ENCODE data around the gene LMCD1.

LMCD1 gene, protein sequence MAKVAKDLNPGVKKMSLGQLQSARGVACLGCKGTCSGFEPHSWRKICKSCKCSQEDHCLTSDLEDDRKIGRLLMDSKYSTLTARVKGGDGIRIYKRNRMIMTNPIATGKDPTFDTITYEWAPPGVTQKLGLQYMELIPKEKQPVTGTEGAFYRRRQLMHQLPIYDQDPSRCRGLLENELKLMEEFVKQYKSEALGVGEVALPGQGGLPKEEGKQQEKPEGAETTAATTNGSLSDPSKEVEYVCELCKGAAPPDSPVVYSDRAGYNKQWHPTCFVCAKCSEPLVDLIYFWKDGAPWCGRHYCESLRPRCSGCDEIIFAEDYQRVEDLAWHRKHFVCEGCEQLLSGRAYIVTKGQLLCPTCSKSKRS

GRCh38 chr3:8501371-8502131, at the start of gene LMCD1:
Gene LMCD1 (plus strand): TSS chr3:8501823. CDS start chr3:8501939, 116 bp downstream.
- H3K4me3 ChIP-seq (ENCODE audit: low read length, poor library complexity, severe bottlenecking): no peak within 1 kb of the TSS
- H3K36me3 ChIP-seq (ENCODE audit: insufficient read depth, low read length): no peaks in the 10 kb centered on the region
- H3K9me2 ChIP-seq (replicated peaks; ENCODE audit: low read depth, low read length): no peaks in the 10 kb centered on the region
- no peaks in the 10 kb centered on the region for H3K9me3 ChIP-seq (ENCODE audit: insufficient read depth, low read depth, low read length)
- H3K9ac ChIP-seq (ENCODE audit: low read depth, low read length, poor library complexity, severe bottlenecking): no peak within 1 kb of the TSS
- H3K4me2 ChIP-seq (ENCODE audit: low read depth, low read length, poor library complexity, severe bottlenecking): no peak within 1 kb of the TSS
- H3F3A ChIP-seq (ENCODE audit: low read depth): no peaks in the 10 kb centered on the region
- no peaks in the 10 kb centered on the region for H3K79me2 ChIP-seq (ENCODE audit: insufficient read depth, low read length)
- H2AFZ ChIP-seq (ENCODE audit: low read length): no peak within 1 kb of the TSS
- no peaks in the 10 kb centered on the region for H4K20me1 ChIP-seq (ENCODE audit: insufficient read depth, low read length, poor library complexity, severe bottlenecking)
- no peaks in the 10 kb centered on the region for H3K4me1 ChIP-seq (ENCODE audit: insufficient read depth, low read length, poor library complexity, severe bottlenecking)
- H3K27me3 ChIP-seq (ENCODE audit: insufficient read depth, low read length, poor library complexity, severe bottlenecking): no peaks in the 10 kb centered on the region
- TF ChIP-seq EZH2phosphoT487 (IDR thresholded peaks at IDR 0.05; ENCODE audit: borderline replicate concordance): no peak
- no peak for TF ChIP-seq CTCF (conservative IDR thresholded peaks at IDR 0.05; ENCODE audit: low read length)

GRCh38 chr3:8452112-8452511, 49.5 kb upstream of the LMCD1 start:
- Histone ChIP-seq H4K20me1 (ENCODE audit: insufficient read depth, low read length, poor library complexity, severe bottlenecking) (no peaks in the 10 kb centered on the region), H3F3A (ENCODE audit: low read depth) (no peaks in the 10 kb centered on the region), H3K9me2 (replicated peaks; ENCODE audit: low read depth, low read length) (no peaks in the 10 kb centered on the region), H3K27me3 (ENCODE audit: insufficient read depth, low read length, poor library complexity, severe bottlenecking) (no peaks in the 10 kb centered on the region), H3K36me3 (ENCODE audit: insufficient read depth, low read length) (no peaks in the 10 kb centered on the region), H3K9ac (ENCODE audit: low read depth, low read length, poor library complexity, severe bottlenecking) (no peak overlapping the region), H3K4me3 (ENCODE audit: low read length, poor library complexity, severe bottlenecking) (no peak overlapping the region), H3K9me3 (ENCODE audit: insufficient read depth, low read depth, low read length) (no peaks in the 10 kb centered on the region), H2AFZ (ENCODE audit: low read length) (no peak overlapping the region), H3K4me2 (ENCODE audit: low read depth, low read length, poor library complexity, severe bottlenecking) (no peak overlapping the region), H3K4me1 (ENCODE audit: insufficient read depth, low read length, poor library complexity, severe bottlenecking) (no peaks in the 10 kb centered on the region), H3K79me2 (ENCODE audit: insufficient read depth, low read length) (no peaks in the 10 kb centered on the region)
- TF ChIP-seq EZH2phosphoT487 (IDR thresholded peaks at IDR 0.05; ENCODE audit: borderline replicate concordance): no peak

GRCh38 chr3:8453153-8453552, 48.5 kb upstream of the LMCD1 start:
- Histone ChIP-seq H4K20me1 (ENCODE audit: insufficient read depth, low read length, poor library complexity, severe bottlenecking) (no peaks in the 10 kb centered on the region), H3K27me3 (ENCODE audit: insufficient read depth, low read length, poor library complexity, severe bottlenecking) (no peaks in the 10 kb centered on the region), H3K9ac (ENCODE audit: low read depth, low read length, poor library complexity, severe bottlenecking) (no peak overlapping the region), H3K4me2 (ENCODE audit: low read depth, low read length, poor library complexity, severe bottlenecking) (no peak overlapping the region), H3K4me3 (ENCODE audit: low read length, poor library complexity, severe bottlenecking) (no peak overlapping the region), H3K79me2 (ENCODE audit: insufficient read depth, low read length) (no peaks in the 10 kb centered on the region), H3F3A (ENCODE audit: low read depth) (no peaks in the 10 kb centered on the region), H3K36me3 (ENCODE audit: insufficient read depth, low read length) (no peaks in the 10 kb centered on the region), H3K9me3 (ENCODE audit: insufficient read depth, low read depth, low read length) (no peaks in the 10 kb centered on the region), H3K9me2 (replicated peaks; ENCODE audit: low read depth, low read length) (no peaks in the 10 kb centered on the region), H2AFZ (ENCODE audit: low read length) (no peak overlapping the region), H3K4me1 (ENCODE audit: insufficient read depth, low read length, poor library complexity, severe bottlenecking) (no peaks in the 10 kb centered on the region)
- TF ChIP-seq EZH2phosphoT487 (IDR thresholded peaks at IDR 0.05; ENCODE audit: borderline replicate concordance) (no peak), CTCF (conservative IDR thresholded peaks at IDR 0.05; ENCODE audit: low read length) (no peak)

All from Loucy (cell line).